NCI-H1092 (cell line): ENCODE measurements around the gene RAB3IL1.
"Not testable (repeated sequence)": the region's sequence is repeated elsewhere in the genome, so short reads cannot be mapped to it uniquely, and the experiment has no call there.

Source experiments
- DNase-seq: peaks from one replicate; lab custom pipeline; 2025; lab: John Stamatoyannopoulos, UW

The RAB3IL1 gene

GRCh38 chr11:61917334-61918109, at the start of gene RAB3IL1:
Gene RAB3IL1, minus strand, starts transcription at chr11:61917566. Its CDS starts 199 bp downstream, at chr11:61917367.
- DNase-seq, result no peak

- DNase-seq, result no peak
Observed at GRCh38 chr11:61966734-61967115, 49.4 kb upstream of the RAB3IL1 start.

- DNase-seq, result not testable (repeated sequence)
Observed at GRCh38 chr11:61964666-61965271, 47.4 kb upstream of the RAB3IL1 start.

- DNase-seq, result no peak
Observed at GRCh38 chr11:61964058-61964665, 46.8 kb upstream of the RAB3IL1 start.

- DNase-seq, result no peak
Observed at GRCh38 chr11:61963282-61964057, 46.1 kb upstream of the RAB3IL1 start.

- no peak for DNase-seq
Observed at GRCh38 chr11:61963016-61963281, 45.6 kb upstream of the RAB3IL1 start.

GRCh38 chr11:61962213-61963015, 45.0 kb upstream of the RAB3IL1 start:
- no peak for DNase-seq

GRCh38 chr11:61961570-61962212, 44.3 kb upstream of the RAB3IL1 start:
- no peak for DNase-seq

- no peak for DNase-seq
Observed at GRCh38 chr11:61960532-61960931, 43.2 kb upstream of the RAB3IL1 start.

GRCh38 chr11:61959678-61960077, 42.3 kb upstream of the RAB3IL1 start:
- DNase-seq, result no peak

- DNase-seq, result no peak
Observed at GRCh38 chr11:61959114-61959513, 41.7 kb upstream of the RAB3IL1 start.

- no peak for DNase-seq
Observed at GRCh38 chr11:61958590-61958989, 41.2 kb upstream of the RAB3IL1 start.

GRCh38 chr11:61957021-61957770, 39.8 kb upstream of the RAB3IL1 start:
- DNase-seq, result no peak

- DNase-seq, result no peak
Observed at GRCh38 chr11:61956191-61957020, 39.0 kb upstream of the RAB3IL1 start.

- peak; percentile 23 for DNase-seq
Observed at GRCh38 chr11:61955422-61956135, 38.2 kb upstream of the RAB3IL1 start.

GRCh38 chr11:61954851-61955421, 37.6 kb upstream of the RAB3IL1 start:
- DNase-seq, result no peak

- no peak for DNase-seq
Observed at GRCh38 chr11:61954106-61954850, 36.9 kb upstream of the RAB3IL1 start.

- DNase-seq, result not testable (repeated sequence)
Observed at GRCh38 chr11:61953632-61954031, 36.3 kb upstream of the RAB3IL1 start.
